Kidney epithelial cell (primary cell): ENCODE measurements around the gene CRIP1. TPM values are rescaled to one million over a fixed set of nuclear protein-coding genes. Genes with fewer than 3 reads are reported as not detected.

ENCODE experiments used
- DNase-seq: peaks from one replicate; pipeline ENCODE4 v3.0.0-alpha.2; 2010; ENCODE audit warnings: low read depth
- H3K27me3 ChIP-seq: 2 replicates; pipeline ENCODE4 v1.6.0; 2011; ENCODE audit warnings: low read length; ENCODE audit not compliant: control insufficient read depth, insufficient read depth
- H3K36me3 ChIP-seq: 2 replicates; pipeline ENCODE4 v1.5.1; 2011; ENCODE audit warnings: low read length; ENCODE audit not compliant: control insufficient read depth, insufficient read depth
- H3K4me3 ChIP-seq: 2 replicates; pipeline ENCODE4 v1.5.1; 2011; ENCODE audit warnings: low read depth, mild to moderate bottlenecking, control low read depth, low read length
- CTCF ChIP-seq: IDR thresholded peaks from 2 replicates; pipeline ENCODE4 v1.5.1; 2011; ENCODE audit warnings: mild to moderate bottlenecking, moderate library complexity, low read length, control low read depth, inconsistent platforms; ENCODE audit not compliant: insufficient read depth, poor library complexity, severe bottlenecking
- total RNA-seq: library from RNA; depleted of rRNA; stranded (reverse); fragments of >200 nt; gene quantifications from 2 replicates; pipeline ENCODE4 v1.2.3, GENCODE V29; 2015

CRIP1 gene
- total RNA-seq, 1 donor from 2014 or later, result 2.0 TPM

DNA sequence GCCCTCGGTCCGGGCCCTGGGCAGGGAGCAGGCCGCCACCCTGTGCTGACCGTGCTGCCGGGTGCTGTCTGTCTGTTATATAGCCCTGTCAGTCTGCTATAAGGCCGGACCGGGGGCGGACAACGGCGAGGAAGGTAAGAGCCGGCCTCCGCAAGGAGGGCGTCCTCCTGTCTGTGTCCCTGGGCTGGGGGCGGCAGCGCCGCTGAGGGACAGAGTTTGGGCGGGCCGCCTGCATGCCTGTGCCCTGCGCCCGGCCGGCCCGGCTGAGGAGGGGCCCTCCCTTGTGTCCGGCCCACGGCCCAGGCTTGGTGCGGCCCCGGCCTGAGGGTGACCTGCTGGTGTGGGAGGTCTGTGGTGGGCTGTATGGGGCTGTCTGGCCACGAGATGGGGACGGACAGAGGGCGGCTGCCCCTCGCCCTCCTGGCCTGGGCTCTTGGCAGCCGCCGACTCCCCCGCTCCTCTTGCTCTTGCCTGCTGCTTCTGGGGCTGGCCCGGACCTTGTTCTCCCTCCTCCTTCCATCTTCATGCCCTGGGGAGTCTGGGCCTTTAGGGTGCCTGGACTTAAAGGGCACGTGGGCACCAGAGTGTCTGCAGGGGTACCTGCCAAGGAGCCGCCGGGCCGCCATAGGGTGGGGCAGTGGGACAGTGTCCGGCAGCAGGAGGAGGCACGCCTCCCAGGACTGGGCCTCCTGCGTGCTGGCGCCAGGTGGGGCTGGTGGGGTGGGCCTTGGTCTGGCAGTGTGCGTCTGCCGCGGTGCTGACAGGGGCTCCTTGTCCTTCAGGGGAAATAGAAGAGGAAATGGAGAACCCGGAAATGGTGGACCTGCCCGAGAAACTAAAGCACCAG is 37.2 kb upstream of the CRIP1 start:
- no peak for TF ChIP-seq CTCF
- no peaks in the 10 kb centered on the region for H3K36me3 ChIP-seq

GRCh38 chr14:105450123-105450505 is 36.6 kb upstream of the CRIP1 start:
- no peaks in the 10 kb centered on the region for H3K36me3 ChIP-seq
- no peak for DNase-seq
- no peak for TF ChIP-seq CTCF
- H3K27me3 ChIP-seq, result no peaks in the 10 kb centered on the region
- H3K4me3 ChIP-seq, result no peak overlapping the region

More for the DNA sequence above, 37.2 kb upstream of the CRIP1 start:
- DNase-seq, result no peak
- Histone ChIP-seq H3K27me3 (no peaks in the 10 kb centered on the region), H3K4me3 (no peak overlapping the region)

DNA sequence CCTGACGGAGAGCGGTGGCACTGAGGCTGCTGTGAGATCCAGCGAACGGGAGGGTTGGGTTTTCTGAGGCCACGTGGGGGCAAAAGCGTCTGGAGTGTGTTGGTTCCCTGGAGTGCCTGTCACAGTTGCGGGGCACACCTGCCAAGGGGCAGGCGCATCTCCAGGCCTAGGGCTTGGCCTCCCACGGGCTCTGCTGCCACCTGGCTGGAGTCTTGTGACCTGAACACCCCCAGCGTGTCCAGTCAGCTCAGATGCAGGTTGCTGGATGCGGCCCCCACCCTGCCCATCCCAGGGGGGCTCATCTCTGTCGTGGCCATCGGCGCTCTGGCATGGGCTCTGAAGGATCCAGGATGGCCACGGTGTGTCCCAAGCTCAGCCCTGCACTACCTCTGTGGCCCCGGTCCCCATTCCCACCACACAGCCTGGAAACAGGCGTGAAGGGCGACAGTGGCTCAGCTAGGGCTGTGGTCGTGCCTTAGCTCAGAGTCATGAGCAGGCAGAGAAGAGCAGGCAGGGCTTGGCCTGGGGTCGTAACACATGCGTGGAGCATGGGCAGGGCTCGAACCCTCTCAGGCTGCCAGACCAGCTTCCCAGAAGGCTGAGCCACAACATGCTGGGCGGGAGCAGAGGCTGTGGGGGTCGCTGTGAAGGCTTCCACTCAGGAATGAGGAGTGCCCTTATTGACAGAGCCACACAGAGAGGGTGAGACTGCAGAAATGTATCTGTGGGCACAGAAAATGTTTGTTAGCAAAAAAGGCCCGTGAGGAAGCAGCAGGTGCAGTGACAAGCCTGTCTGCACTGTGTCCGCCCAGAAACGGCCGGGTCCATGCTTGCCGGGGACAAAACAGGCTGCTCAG is 35.6 kb upstream of the CRIP1 start:
- Histone ChIP-seq H3K36me3 (no peaks in the 10 kb centered on the region), H3K27me3 (no peaks in the 10 kb centered on the region), H3K4me3 (no peak overlapping the region)
- no peak for DNase-seq
- no peak for TF ChIP-seq CTCF

DNA sequence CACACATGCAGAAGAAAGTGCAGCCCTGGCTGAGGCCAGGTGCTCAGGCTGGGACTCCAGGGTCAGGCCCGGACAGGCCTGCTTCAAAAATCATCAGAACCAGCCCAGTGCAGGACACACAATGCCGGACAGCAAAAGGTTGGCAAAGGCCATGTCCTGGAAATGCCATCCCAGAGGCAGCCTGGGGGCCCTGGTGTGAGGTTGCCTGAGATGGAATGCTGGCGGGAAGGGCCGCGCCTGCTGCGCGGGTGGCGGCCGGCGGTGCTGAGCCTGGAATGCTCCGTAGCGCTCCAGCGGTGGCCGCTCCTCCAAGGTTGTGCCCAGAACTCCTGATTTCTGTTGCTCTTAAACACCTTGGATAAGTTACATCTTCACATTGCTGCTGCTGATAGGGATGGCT is 33.7 kb upstream of the CRIP1 start:
- Histone ChIP-seq H3K36me3 (no peaks in the 10 kb centered on the region), H3K4me3 (no peak overlapping the region), H3K27me3 (no peaks in the 10 kb centered on the region)
- no peak for TF ChIP-seq CTCF
- DNase-seq, result no peak

DNA sequence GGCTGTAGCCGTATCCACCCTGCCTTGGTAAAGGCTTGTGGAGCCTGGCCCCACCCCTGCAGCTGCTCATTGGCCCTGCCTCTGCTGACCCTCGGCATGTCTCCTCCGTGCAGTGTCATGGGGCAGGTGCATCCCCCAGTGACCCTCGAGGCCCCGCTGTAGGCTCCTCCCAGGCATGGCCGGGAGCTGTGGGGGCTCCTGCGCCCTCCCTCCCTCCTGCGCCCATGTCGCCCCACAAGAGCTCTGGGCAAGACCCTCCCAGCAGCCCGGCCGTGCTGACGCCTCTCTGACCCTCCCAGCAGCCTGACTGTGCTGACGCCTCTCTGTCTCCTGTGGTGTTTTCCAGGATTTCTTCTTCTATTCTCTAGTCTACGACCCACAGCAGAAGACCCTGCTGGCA is 32.8 kb upstream of the CRIP1 start:
- Histone ChIP-seq H3K4me3 (no peak overlapping the region), H3K27me3 (no peaks in the 10 kb centered on the region), H3K36me3 (no peaks in the 10 kb centered on the region)
- no peak for TF ChIP-seq CTCF
- no peak for DNase-seq
